Right renal cortex interstitium (tissue), 3 donors: ENCODE measurements around the gene SCN8A. TPM values are rescaled to one million over a fixed set of nuclear protein-coding genes. Genes with fewer than 3 reads are reported as not detected.
"Not testable (repeated sequence)": the region's sequence is repeated elsewhere in the genome, so short reads cannot be mapped to it uniquely, and the experiment has no call there.

Experiments
- DNase-seq, 3 donors: peaks; one replicate each; pipeline ENCODE4 v3.0.0-alpha.2; 2013; ENCODE audit warnings: low read depth in 3 of 3, low spot score in 2 of 3
- polyA plus RNA-seq, 3 donors: library from polyadenylated mRNA; unstranded; fragments of 120-200 nt; gene quantifications; one replicate each; pipeline ENCODE4 v1.2.1, GENCODE V29; 2013; ENCODE audit not compliant: insufficient read length in 3 of 3

SCN8A gene
- polyA plus RNA-seq, 3 donors: 1.7 to 2.6 (median 1.8) TPM

- no peak for DNase-seq
These were observed 235.8 kb downstream of the SCN8A start for GRCh38 chr12:51826881-51827280.

DNA sequence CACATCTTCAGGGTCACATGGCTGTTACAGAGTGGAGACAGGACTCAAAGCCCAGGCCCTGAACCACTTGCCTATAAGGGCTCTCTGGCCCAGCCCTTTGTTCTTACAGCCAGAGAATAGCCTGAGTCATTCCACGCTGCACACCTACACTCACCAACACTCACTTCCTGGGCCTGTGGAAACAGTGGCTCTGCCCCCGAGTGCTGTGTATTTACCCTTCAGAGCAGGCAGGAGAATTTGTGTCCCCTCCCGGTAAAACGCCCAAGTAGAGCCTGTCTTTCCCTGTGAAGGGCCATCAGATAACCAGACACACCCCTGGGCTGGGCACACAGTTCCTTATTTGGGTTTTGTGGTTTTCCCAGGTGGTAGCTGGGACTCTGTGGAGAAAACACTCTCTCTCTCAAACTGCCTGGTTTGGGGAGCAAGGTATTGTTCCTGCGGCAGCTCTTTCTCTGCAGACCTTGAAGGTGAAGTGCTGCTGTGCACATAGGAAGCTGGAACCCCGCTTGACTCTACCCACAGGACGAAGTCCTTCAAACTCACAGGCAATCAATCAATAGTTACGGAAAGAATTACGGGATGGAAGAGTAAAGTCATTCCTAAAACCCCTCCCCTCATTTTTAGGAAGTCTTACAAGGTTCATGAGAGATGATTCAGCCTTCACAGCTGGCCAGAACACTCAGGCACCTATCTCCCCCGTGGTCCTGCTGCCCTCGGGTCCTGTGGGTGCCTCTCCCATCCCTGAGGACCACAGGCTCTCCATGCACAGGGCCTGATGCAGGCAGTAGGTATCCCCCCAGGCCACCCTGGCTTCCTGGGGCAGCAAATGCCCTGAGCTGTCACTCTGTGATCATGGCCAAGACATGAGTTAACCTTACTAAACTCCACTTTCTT is 237.1 kb downstream of the SCN8A start:
- no peak for DNase-seq

GRCh38 chr12:51829011-51829481 is 238.0 kb downstream of the SCN8A start:
- no peak for DNase-seq

GRCh38 chr12:51829641-51830040 is 238.6 kb downstream of the SCN8A start:
- no peak for DNase-seq

- DNase-seq: not testable (repeated sequence)
These were observed 240.8 kb downstream of the SCN8A start for GRCh38 chr12:51831817-51832216.

GRCh38 chr12:51832354-51833107 is 241.5 kb downstream of the SCN8A start:
- no peak for DNase-seq

- no peak for DNase-seq
These were observed 242.6 kb downstream of the SCN8A start for GRCh38 chr12:51833448-51834227.

DNA sequence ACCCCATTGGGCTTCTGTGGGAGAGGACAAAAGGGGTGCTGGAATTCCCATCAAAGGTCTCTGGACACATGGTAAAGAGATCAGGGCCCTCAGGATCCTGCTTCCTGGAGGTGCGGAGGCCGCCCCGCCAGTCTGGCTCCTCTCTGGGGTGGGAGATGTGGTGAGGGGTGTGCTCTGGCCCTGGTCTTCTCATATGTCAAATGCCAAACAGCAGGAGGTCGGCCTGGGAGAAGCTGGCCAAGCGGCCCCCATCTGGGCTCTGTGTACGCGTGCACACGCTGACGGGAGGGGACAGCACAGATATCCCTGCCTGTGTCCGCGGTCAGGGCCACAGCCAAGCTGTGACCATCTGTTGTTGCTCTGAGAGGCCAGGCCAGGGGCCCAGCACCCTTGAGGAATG is 243.4 kb downstream of the SCN8A start:
- DNase-seq: no peak

GRCh38 chr12:51836041-51836826 is 245.2 kb downstream of the SCN8A start:
- no peak for DNase-seq

DNA sequence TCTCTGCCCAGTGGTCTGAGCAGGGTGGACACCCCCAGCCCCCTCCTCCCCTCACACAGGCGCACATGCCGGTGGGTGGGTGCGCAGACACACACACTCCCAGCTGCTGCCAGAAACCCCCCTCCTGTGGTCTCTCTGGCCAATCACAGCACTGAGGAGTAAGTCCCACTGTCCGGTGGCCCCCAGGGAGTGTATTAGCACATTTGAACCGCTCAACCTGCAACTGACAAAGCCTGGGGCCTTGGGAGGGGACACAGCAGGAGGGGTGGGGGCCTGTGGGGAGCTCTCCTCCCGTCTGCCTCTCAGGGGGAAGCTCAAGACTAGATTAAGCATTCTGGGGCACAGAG is 245.8 kb downstream of the SCN8A start:
- no peak for DNase-seq

DNA sequence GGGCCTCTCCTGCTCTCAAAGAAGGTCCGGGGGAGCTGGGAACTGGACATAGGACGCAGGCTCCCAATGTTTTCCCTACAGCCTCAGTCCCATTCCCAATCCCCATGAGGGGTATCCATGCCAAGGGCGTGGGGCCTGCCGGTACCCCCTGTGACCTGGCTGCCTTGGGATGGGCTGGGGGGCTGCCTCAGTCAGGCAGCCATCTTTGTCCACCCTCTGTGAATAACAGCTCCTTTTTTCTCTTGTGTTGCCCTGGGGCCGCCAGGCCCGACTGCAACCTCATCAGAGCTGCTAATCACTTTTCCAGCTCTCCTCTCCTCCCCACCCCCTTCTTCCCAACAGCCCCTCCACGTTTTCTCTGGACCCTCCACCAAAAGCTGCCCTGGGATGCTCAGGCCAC is 246.3 kb downstream of the SCN8A start:
- DNase-seq: no peak

GRCh38 chr12:51838036-51838435 is 247.0 kb downstream of the SCN8A start:
- DNase-seq: no peak

DNA sequence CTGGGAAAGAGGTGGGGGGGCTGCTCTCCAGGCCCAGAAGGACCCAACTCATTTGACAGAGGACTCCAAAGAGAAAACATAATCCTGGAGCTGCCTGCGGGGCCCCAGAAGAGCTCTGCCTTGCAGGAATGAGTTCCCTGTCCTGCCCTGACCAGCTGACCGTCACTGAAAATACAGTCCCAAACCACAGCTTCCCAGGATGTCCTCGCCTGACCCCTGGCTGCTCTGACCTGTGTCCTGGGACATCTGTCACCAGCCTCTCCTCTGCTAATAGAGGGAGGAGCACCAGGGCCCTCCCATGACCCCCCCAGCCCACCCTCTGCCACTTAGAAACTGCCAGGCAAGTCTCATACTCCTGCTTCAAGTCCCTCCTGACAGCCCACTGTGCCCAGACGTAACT is 247.7 kb downstream of the SCN8A start:
- DNase-seq: no peak

DNA sequence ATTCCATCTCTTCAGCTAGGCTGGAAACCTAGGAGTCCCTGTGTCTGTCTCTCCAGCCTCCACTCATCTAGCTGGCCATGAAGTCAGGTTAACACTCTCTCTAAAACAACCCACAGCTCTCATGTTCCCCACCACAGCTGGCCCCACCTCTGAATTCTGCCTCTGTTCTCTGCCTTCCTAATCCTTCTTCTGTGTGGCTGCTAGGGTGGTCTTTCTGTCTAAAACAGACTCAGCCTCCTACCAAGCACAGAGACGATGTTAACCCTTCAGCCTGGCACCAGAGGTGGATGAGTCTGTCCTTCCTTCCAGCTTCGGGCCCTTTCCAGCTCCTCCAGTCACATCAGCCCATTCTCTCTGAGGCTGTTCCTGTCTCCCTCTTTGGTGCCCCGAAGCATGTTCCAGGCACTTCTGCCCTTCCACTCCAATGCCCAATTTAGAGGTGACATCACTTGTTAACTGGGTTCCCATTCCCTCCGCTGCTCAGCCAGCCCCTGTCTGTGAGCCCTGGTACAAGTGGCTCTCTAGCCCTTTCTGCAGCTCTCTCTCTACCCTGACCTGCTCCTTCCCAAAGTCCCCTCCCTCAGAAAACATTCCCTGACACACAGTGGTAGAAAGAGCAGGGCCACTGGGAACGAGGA is 248.4 kb downstream of the SCN8A start:
- no peak for DNase-seq

- DNase-seq: no peak
These were observed 249.9 kb downstream of the SCN8A start for GRCh38 chr12:51840966-51841365.

DNA sequence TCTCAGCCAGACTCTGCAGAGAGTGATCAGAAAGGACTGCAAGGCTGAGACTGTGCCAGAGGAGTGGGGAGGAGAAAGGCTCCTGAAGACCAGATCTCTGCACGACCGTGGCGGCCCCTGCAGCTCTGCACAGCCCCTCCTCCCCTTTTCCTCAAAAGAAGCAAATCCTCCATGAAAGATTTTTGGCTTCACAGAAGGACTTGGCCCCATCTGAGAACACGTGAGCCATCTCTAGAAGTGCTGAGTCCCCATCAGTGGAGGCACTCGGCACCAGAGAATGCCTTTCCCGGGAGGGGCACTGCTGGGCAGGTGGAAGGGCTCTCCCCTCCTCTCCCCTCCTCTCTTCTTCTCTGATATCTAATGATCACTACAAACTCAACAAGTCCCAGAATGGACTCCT is 250.7 kb downstream of the SCN8A start:
- no peak for DNase-seq

- no peak for DNase-seq
These were observed 253.8 kb downstream of the SCN8A start for GRCh38 chr12:51844854-51845253.

GRCh38 chr12:51845482-51845881 is 254.4 kb downstream of the SCN8A start:
- no peak for DNase-seq

- DNase-seq: no peak
These were observed 255.2 kb downstream of the SCN8A start for GRCh38 chr12:51846271-51846691.
